ENCODE measurements around the gene EFEMP1.

EFEMP1 gene

GRCh38 chr2:55894720-55895119 lies 28.9 kb downstream of the EFEMP1 start:
- DNase-seq: no peak

- DNase-seq: no peak
Measured at GRCh38 chr2:55891671-55892094, 31.9 kb downstream of the EFEMP1 start.

DNA sequence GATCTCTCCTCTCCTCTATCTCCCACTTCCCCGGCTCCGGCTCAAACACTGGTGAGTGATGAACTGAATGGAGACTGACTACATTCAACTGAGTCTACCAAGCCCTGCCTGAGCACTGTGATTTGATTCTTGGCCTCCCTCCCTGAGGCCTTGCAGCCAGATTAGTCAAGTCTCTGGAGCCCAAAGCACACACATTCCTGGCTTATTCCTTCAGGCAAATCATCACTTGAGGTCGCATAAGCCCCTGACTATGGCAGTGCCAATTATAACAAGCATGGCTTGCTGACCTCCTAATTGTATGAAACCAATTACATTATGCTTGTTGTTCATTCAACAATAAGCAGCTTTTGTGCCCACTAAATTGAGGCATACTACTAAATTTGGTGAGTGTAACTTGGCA lies 34.6 kb downstream of the EFEMP1 start:
- DNase-seq: no peak

- DNase-seq: no peak
Measured at GRCh38 chr2:55887901-55888624, 35.5 kb downstream of the EFEMP1 start.

GRCh38 chr2:55887351-55887750 lies 36.2 kb downstream of the EFEMP1 start:
- no peak for DNase-seq

- no peak for DNase-seq
Measured at GRCh38 chr2:55885944-55886281, 37.7 kb downstream of the EFEMP1 start.

GRCh38 chr2:55885127-55885943 lies 38.2 kb downstream of the EFEMP1 start:
- DNase-seq: no peak

DNA sequence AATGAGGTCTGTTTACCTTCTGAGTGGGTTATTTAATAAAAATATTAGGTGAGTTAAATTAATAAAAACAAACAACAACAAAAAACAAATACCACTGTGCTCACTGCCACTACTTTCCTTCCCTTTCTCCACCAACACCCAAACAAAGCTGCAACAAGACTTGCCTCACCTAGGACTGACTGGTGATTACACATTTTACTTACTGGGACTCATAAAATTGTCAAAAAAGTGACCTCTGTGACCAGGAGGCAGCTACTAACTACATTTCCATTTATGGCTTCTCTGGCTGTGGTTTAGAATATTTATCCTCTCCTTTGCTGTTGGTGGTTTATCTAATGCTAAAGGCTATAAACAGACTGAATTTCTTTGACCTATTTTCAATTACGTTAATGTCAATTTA lies 39.8 kb downstream of the EFEMP1 start:
- no peak for DNase-seq

- no peak for DNase-seq
Measured at GRCh38 chr2:55883357-55883756, 40.2 kb downstream of the EFEMP1 start.

GRCh38 chr2:55882954-55883353 lies 40.6 kb downstream of the EFEMP1 start:
- no peak for DNase-seq

GRCh38 chr2:55880416-55881143 lies 43.0 kb downstream of the EFEMP1 start:
- no peak for DNase-seq

GRCh38 chr2:55879976-55880375 lies 43.6 kb downstream of the EFEMP1 start:
- no peak for DNase-seq

DNA sequence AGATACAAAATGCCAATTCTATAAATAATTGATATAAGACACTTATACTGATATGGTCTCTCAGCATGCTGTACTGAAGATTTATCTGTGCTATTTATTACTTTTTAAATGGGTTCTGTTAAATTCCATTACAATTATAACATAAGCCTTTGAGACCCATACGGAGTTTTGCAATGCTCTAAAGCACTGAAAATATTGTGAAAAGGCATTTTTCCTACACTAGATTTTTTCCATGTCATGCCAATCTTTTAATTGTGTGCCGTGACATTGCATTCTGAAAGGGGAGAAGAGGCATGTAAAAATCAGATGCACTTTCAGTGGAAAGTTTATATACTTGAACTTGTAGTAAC lies 46.5 kb downstream of the EFEMP1 start:
- DNase-seq: no peak

DNA sequence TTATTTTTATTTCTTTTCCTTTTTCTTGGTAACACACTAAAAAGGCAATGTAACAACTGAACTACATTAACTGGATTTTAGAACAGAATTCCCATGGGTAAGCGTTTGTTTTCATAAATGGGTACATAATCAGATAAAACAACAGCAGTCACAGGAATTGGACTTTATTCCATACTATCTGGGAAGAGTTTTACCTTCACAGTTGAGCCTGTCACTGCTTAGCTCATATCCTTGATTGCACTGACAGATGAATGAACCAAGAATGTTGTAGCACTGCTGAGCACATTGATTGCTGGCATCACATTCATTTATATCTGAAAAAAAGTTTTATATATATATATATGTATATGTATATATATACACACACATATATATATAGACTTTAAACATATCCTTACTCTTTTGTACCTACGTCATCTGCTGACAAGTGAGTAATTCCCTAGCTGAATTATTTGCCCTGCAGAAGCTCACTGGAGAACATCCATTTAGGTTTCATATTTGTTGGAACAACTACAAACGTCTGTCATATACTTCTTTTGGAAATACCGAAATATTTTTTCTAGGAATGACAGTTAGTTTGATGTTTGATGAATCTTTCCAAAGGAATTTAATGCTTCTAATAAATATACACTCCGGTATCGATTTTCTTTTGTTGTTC lies 47.0 kb downstream of the EFEMP1 start:
- no peak for DNase-seq

- DNase-seq: no peak
Measured at GRCh38 chr2:55875434-55876135, 48.0 kb downstream of the EFEMP1 start.

GRCh38 chr2:55874338-55874737 lies 49.2 kb downstream of the EFEMP1 start:
- no peak for DNase-seq

DNA sequence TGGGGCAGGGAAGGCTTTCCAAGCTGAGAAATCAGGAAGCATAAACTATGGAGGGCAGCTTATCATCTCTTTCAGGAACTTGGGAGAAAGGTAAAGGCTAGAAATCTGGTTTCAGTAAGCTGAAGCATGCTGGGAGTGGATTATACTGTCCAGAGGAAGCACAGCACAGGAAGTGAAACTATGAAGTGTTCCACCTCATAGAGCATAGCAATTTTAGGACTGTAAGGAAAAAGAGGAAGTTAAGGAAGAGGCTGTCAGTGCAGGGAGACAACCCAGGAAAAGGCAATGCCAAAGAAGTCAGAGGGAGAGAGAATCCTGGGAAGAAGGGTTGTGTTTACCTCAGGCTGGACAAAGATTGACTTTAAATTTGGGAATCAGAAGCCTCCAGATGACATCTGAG lies 51.9 kb downstream of the EFEMP1 start:
- no peak for DNase-seq

GRCh38 chr2:55869637-55870325 lies 53.8 kb downstream of the EFEMP1 start:
- DNase-seq: no peak

GRCh38 chr2:55865096-55865835 lies 58.3 kb downstream of the EFEMP1 start:
- no peak for DNase-seq

- DNase-seq: no peak
Measured at GRCh38 chr2:55864351-55865084, 59.1 kb downstream of the EFEMP1 start.
